ENCODE results near the gene CGB7.

DNA sequence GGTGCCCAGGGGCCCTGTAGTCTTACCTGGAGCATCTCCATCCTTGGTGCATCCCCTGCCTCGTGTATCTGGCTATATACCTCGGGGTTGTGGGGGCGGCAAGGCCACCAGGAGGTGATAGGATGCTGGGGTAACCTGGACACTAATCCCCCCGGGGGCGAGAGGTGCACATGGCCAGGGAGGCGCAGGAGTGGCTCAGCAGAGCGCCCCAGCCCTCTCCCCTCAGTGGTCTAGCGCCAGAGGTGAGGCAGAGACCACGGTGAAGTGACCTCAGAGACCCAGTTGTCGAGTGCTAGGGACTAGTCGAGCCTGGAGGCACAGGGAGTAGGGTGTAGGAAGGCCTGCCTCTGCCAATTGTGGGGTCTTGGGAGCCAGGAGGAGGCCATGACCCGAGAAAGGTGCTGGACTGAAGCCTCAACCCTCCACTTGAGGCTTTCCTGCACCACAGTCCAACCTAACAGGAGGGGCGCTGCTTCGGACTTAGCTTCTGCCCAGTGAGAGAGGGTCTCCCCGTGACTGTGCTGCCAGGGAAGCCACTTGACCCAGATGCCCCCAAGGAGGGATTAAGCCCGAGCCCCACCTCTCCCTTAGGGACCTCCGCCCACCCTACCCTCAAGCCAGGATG, 40.4 kb downstream of the CGB7 start, which contains the start of gene LHB:
- TF ChIP-seq CTCF (IDR thresholded peaks at IDR 0.05) (no peak), POLR2A (IDR thresholded peaks at IDR 0.05) (no peak)

Measured in adrenal gland (tissue), 5 donors.